HG03442 (cell line): Measurements from ENCODE around the gene ATAD3C.
"Not testable (repeated sequence)": the region's sequence is repeated elsewhere in the genome, so short reads cannot be mapped to it uniquely, and the experiment has no call there.

ENCODE experiments used
- ATAC-seq: cut with Tn5 transposase; IDR thresholded peaks from one replicate; pipeline ENCODE4 v1.9.1; 2021; ENCODE audit warnings: mild to moderate bottlenecking, moderate library complexity; ENCODE audit not compliant: unreplicated experiment

ATAD3C gene

DNA sequence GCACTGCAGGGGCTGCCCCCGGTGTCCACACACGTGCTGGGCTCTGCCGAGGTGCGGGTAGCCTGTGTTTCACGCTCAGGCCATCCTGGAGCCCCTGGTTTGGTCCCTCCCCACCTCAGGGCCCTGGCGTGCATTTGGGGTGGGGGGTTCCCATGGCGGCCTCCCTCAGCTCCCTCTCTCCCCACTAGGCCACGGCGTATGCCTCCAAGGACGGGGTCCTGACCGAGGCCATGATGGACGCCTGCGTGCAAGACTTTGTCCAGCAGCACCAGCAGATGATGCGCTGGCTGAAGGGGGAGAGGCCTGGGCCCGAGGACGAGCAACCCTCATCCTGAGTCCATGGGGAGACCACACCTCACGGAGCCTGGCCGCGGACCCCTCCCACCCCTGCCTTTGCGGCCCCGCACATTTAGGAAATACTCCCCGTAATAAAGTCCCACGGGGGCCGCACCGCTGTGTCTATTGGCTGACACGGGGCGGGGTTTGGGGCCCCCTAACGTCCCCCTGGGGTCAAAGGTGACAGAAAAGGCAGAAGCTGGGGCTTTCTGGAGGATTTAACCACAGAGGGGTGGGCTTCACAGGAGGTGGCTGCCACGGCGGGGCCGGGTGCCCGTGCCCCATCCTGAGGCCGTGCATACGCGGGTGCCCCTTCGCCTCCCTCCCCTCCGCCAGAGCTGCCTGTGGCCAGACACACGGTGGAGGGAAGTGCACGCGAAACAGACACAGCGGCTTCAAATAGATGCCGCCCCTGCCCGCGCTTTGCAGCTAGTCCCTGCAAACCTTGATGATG, 18.9 kb downstream of the ATAD3C start:
- ATAC-seq: not testable (repeated sequence)

GRCh38 chr1:1470626-1471388, 21.3 kb downstream of the ATAD3C start:
- no peak for ATAC-seq

- ATAC-seq: peak; percentile 88
Observed at GRCh38 chr1:1471389-1472052, 22.0 kb downstream of the ATAD3C start, which contains the start of gene ATAD3B. ATAD3B (plus strand) TSS chr1:1471765; CDS start chr1:1471885, 120 bp downstream.

DNA sequence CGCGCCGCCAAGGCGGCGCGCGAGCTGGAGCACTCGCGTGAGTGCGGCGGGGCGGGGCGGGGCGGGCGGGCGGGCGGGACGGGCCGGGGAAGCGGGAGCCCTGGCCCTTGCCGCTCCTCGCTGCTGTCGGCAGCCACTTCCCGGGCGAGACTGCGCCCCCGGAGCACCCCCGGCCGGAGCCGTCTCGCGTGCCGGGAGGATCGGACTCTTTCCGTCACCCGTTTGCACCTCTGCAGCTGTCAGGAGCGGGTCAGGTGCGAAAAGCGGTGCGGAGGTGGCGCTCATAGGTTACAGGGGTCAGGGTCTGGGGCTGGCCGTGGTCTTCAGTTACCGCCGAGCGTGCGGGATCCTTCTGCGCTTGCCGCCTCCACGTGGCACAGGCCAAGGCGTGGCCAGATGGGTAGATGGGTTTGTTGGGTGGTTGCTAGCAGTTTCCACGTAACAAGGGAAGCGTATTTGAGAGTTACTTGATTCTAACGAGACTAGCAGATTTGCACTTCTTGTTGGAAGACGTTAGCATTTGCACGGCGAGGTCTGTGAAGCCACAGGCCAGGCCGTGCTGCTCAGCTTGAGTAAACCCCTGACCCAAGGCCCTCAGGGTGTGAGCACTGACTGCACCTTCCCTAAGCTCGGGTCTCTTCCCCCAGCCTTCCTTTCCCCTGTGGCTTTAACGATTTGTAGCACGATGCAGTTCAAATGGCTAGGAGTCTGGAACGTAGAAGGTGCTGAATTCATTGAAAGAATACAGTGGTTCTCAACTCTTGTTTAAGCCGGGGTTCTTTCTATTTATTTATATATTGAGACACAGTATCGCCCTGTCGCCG, 22.8 kb downstream of the ATAD3C start:
- not testable (repeated sequence) for ATAC-seq

DNA sequence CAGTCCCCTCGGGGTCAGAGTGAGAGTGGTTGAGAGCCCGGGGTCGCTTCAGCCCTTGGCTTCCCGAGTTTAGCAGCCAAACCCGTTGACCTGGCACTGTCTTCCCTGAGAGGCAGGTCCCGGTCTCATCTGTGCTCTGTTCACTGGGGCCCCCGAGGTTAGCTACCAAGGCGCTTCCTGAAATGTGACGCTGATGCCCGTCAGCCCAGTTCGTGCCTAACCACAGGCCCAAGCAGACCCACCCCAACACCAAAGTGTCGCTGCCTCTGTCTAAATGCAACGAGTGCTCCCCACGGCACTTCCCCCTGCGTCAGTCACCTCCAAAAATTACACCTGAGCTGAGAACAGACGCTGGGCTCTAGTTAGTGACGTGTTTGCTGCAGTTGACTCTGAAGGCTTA, 26.5 kb downstream of the ATAD3C start:
- not testable (repeated sequence) for ATAC-seq

- no peak for ATAC-seq
Observed at GRCh38 chr1:1477206-1477605, 27.7 kb downstream of the ATAD3C start.

- ATAC-seq: no peak
Observed at GRCh38 chr1:1479547-1480487, 30.3 kb downstream of the ATAD3C start.

- ATAC-seq: not testable (repeated sequence)
Observed at GRCh38 chr1:1480488-1480867, 31.0 kb downstream of the ATAD3C start.

DNA sequence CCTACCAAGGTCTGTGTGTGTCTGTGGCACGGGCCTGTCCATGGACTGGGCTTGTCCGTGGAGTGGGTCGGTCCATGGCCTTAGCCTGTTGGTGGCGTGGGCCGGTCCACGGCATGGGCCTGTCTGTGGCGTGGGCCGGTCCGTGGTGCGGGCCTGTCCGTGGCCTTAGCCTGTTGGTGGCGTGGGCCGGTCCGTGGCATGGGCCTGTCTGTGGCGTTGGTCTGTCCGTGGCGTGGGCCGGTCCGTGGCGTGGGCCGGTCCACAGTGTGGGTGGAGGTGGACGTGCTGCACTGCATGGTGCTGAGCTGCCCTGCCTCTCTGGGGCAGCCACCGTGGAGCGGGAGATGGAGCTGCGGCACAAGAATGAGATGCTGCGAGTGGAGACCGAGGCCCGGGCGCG, 32.3 kb downstream of the ATAD3C start:
- ATAC-seq: not testable (repeated sequence)

- ATAC-seq: no peak
Observed at GRCh38 chr1:1482856-1483255, 33.4 kb downstream of the ATAD3C start.

DNA sequence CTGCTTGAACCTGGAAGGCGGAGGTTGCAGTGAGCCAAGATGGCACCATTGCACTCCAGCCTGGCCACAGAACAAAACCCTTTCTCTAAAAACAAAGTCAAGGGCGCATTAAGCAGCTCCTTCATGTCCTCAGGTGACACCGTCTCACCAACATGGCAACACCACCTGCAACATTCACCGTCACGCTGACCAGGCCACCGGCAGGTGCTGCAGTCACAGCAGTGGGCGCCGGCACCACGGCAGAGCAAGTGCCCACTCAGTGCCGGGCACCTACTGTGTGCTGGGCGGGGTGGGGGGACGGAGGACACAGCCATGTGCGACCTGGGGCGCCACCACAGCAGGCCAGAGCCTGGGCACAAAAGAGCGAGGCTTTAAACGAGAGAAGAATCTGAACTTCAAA, 34.2 kb downstream of the ATAD3C start:
- no peak for ATAC-seq

DNA sequence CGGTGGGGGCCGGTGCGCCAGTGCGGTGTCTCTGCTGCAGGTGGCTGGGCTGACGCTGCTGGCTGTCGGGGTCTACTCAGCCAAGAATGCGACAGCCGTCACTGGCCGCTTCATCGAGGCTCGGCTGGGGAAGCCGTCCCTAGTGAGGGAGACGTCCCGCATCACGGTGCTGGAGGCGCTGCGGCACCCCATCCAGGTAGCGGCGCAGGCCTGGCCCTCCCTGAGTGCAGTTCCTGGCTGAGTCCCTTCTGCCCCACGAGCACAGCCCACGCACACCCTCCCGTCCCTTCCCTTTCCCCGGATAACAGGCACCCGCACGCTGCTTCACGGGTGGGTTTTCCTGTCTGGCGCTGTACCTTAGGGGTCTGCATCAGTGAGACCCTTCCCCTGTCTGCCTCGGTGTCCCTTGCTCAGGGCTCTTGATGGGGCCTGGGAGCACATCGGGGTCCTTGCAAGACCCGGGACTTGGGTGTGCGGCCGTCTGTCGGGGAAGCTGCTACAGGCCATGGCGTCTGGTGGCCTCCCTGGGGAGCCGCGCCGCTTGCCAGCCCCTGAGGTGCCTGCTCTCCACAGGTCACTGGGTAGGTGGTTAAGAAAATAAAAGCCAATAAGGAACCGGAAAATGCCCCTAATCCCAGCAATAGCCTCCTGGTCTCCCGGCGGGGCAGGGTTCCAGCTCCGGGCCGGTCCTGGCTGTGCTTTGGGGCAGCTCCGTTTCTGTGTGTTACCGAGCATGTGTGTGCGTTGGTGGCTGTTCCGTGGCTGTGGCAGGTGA, 35.7 kb downstream of the ATAD3C start:
- ATAC-seq: not testable (repeated sequence)

DNA sequence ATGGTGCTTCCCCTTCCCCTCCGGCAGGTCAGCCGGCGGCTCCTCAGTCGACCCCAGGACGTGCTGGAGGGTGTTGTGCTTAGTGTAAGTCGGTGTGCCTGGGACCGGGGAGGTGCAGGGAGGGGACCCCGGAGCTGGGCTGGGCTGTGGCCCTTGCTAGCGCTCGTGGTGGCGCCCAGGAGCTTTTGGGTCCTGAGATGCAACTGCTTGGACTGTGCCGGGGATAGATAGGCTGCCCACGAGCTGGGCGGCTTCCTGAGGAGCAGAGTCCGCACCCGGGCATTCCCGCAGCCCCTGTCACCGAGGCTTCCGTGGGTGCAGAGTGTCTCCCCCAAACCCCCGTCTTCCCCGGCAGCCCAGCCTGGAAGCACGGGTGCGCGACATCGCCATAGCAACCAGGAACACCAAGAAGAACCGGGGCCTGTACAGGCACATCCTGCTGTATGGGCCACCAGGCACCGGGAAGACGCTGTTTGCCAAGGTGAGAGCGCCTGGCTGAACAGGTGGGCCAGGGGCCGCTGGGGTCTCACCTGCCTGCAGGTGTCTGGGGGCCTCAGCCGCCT, 36.3 kb downstream of the ATAD3C start:
- not testable (repeated sequence) for ATAC-seq

DNA sequence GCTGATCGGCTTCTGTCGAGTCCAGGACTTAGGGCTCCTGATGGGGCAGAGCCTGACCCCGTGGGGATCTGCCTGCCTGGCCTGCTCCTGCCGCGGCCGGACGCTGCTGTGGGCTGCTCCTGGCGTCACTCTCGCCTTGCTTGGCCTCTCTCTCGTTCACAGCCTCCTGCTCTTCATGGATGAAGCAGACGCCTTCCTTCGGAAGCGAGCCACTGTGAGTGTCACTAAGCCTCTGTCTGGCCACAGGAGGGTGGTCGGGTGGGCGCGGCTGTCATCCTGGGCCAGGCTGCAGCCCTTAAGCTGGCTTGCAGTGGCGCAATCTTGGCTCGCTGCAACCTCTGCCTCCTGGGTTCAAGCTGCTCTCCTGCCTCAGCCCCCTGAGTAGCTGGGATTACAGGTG, 38.2 kb downstream of the ATAD3C start:
- no peak for ATAC-seq

DNA sequence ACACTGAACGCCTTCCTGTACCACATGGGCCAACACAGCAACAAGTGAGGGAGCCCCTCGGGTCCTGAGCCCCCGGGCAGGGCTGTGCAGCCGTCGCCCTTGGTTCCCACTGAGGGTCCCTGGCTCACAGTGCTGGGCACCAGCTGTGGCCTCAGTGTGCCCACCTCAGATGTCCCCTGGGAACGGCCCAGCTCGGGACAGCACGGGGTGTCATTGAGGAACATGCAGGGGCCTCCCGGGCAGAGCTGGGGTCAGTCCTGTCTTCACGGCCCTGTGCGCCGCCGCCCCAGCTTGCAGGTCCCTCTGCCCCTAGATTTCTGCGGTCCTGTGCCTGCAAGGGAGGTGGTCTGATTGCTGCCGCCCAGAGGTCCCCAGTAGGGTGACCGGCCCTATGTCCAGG, 39.7 kb downstream of the ATAD3C start:
- no peak for ATAC-seq

- ATAC-seq: no peak
Observed at GRCh38 chr1:1489861-1490260, 40.4 kb downstream of the ATAD3C start.

DNA sequence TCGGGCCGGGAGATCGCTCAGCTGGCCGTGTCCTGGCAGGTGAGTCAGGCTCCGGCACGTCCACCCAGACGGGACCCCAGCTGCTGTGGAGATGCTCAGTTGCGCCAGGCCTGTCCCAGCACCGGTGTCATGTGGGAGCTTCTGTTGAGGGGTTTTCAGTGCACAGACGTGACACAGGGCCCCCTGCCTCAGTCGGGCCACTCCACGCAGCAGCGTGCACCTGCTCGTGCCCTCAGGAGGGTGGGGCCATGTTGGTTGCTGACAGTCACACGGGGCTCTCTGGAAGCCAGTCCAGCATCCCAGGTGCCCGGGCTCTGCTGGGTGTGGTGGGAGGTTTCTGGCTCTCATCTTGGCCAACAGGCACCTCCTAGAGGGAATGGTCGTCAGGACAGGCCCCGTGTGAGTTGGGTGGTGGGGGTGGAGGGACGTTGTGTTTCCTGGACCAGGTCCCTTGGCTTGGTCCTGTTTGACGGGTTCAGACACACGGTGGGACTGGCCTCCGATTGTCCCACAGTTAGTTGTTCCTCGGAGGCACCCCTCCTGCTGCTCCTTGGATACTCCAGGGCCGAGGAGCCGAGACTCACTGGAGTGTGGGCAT, 41.2 kb downstream of the ATAD3C start:
- ATAC-seq: no peak

GRCh38 chr1:1491601-1492000, 42.1 kb downstream of the ATAD3C start:
- ATAC-seq: no peak
